Measurements from ENCODE around the gene MAML2.

MAML2 gene

GRCh38 chr11:96241331-96241841, 101.6 kb downstream of the MAML2 start:
- DNase-seq (ENCODE audit: low read depth), result no peak

GRCh38 chr11:96238563-96239135, 104.3 kb downstream of the MAML2 start:
- DNase-seq (ENCODE audit: low read depth), result no peak

GRCh38 chr11:96237766-96238266, 105.2 kb downstream of the MAML2 start:
- DNase-seq (ENCODE audit: low read depth), result no peak

GRCh38 chr11:96235751-96236150, 107.2 kb downstream of the MAML2 start:
- DNase-seq (ENCODE audit: low read depth), result peak; percentile 25

- no peak for DNase-seq (ENCODE audit: low read depth)
Observed at GRCh38 chr11:96234866-96235441, 108.0 kb downstream of the MAML2 start.

- DNase-seq (ENCODE audit: low read depth), result no peak
Observed at GRCh38 chr11:96232132-96232531, 110.9 kb downstream of the MAML2 start.

- DNase-seq (ENCODE audit: low read depth), result no peak
Observed at GRCh38 chr11:96230686-96231085, 112.3 kb downstream of the MAML2 start.

- DNase-seq (ENCODE audit: low read depth), result no peak
Observed at GRCh38 chr11:96229354-96229977, 113.5 kb downstream of the MAML2 start.

- DNase-seq (ENCODE audit: low read depth), result no peak
Observed at GRCh38 chr11:96228910-96229309, 114.1 kb downstream of the MAML2 start.

GRCh38 chr11:96228473-96228891, 114.5 kb downstream of the MAML2 start:
- no peak for DNase-seq (ENCODE audit: low read depth)

GRCh38 chr11:96227244-96227643, 115.8 kb downstream of the MAML2 start:
- no peak for DNase-seq (ENCODE audit: low read depth)

GRCh38 chr11:96223083-96223482, 119.9 kb downstream of the MAML2 start:
- DNase-seq (ENCODE audit: low read depth), result no peak

- no peak for DNase-seq (ENCODE audit: low read depth)
Observed at GRCh38 chr11:96222102-96222501, 120.9 kb downstream of the MAML2 start.

GRCh38 chr11:96221244-96222070, 121.5 kb downstream of the MAML2 start:
- no peak for DNase-seq (ENCODE audit: low read depth)

- no peak for DNase-seq (ENCODE audit: low read depth)
Observed at GRCh38 chr11:96219981-96220623, 122.9 kb downstream of the MAML2 start.

GRCh38 chr11:96218901-96219300, 124.1 kb downstream of the MAML2 start:
- DNase-seq (ENCODE audit: low read depth), result no peak

- DNase-seq (ENCODE audit: low read depth), result no peak
Observed at GRCh38 chr11:96218006-96218405, 125.0 kb downstream of the MAML2 start.

- DNase-seq (ENCODE audit: low read depth), result no peak
Observed at GRCh38 chr11:96217206-96217605, 125.8 kb downstream of the MAML2 start.

- DNase-seq (ENCODE audit: low read depth), result no peak
Observed at GRCh38 chr11:96215826-96216225, 127.2 kb downstream of the MAML2 start.

GRCh38 chr11:96215110-96215782, 127.7 kb downstream of the MAML2 start:
- DNase-seq (ENCODE audit: low read depth), result no peak

- no peak for DNase-seq (ENCODE audit: low read depth)
Observed at GRCh38 chr11:96214777-96215109, 128.3 kb downstream of the MAML2 start.

Measured in activated T-helper 9 cell treated with anti-CD3 and anti-CD28 coated beads, Interleukin-2, amount 50 U/mL, for 16 hours (primary cell).